IPS DF 19.7 (cell line): Measurements from ENCODE around the gene ANKRD39.
"Not testable (repeated sequence)": the region's sequence is repeated elsewhere in the genome, so short reads cannot be mapped to it uniquely, and the experiment has no call there.

Experiments
- DNase-seq: peaks from one replicate; pipeline ENCODE4 v3.0.0-alpha.2; 2013; ENCODE audit warnings: low read depth, low spot score

Gene ANKRD39, protein sequence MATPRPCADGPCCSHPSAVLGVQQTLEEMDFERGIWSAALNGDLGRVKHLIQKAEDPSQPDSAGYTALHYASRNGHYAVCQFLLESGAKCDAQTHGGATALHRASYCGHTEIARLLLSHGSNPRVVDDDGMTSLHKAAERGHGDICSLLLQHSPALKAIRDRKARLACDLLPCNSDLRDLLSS

DNA sequence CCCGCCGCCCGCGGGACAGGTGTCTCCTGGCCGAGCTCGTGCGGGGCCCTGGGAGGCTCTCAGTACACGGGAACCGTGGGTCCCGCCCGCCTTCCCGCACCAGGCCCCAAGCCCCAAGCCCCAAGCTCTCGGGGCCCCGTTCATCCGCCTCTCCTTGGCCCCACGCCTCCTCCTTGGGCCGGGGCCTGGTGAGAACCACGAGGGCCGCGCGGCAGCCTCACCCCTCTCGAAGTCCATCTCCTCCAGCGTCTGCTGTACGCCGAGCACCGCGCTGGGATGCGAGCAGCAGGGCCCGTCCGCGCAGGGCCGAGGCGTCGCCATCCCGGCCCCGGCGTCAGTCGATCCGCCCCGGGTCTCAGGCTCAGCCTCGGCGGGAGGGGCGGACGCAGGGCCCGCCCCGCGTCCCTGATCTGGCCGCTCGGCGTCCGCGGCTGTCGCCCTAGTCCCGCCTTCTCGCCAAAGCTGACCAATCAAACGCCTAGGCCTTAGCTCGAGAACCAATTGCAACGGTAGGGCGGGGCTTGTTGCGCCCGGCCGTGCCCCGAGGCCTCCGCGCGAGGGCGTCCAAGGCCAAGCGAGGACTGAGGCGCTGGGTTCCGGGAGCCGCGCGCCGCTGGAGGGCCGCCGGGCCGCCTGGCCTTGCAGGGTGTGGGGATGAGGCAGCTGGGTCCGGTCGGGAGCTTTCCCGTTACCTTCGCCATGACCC lies at the start of gene ANKRD39:
Gene ANKRD39, minus strand, starts transcription at position 350 of the 706 bp plus-strand sequence. Its CDS starts 29 bp downstream, at position 321.
- no peak for DNase-seq

DNA sequence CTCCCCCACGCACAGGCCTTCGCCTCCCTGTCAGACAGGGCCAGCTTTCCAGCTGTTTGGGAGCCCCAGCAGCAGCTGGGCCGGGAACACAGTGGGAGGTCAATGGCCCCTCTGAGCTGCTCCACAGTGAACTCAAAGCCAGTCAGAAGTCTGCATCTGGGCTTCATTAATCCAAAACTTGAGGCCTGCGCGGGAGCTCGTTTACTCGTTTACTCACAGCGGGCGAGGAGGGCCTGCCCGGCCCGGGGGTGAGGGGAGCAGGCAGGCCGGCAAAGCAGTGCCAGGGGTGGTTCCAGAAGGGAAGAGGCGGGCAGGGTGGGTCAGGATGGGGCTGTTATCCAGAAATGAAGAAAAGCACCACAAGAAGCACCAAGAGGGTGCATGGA lies 48.9 kb upstream of the ANKRD39 start:
- no peak for DNase-seq

DNA sequence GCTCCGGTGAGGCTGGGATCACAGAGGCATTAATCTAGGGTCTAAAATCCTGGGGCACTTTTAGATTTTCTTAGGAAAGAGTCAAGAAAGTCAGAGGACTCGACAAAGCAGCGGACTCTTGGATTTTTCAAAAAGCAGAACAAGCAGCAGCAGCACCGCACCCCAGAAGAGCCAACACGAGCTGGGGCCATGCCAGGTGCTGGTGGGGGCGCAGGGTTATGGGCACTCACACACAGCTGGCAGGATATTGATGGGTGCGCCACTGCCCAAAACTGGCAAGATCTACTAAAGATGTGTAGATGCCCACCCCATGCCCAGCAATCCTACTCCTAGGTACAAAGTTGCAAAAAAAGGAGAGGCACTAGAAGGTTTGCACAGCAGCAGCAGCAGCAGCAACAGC lies 46.0 kb upstream of the ANKRD39 start:
- no peak for DNase-seq

GRCh38 chr2:96903318-96903717 lies 45.5 kb upstream of the ANKRD39 start:
- no peak for DNase-seq

- DNase-seq: no peak
Observed at GRCh38 chr2:96900237-96900636, 42.4 kb upstream of the ANKRD39 start.

- no peak for DNase-seq
Observed at GRCh38 chr2:96899413-96899741, 41.6 kb upstream of the ANKRD39 start.

DNA sequence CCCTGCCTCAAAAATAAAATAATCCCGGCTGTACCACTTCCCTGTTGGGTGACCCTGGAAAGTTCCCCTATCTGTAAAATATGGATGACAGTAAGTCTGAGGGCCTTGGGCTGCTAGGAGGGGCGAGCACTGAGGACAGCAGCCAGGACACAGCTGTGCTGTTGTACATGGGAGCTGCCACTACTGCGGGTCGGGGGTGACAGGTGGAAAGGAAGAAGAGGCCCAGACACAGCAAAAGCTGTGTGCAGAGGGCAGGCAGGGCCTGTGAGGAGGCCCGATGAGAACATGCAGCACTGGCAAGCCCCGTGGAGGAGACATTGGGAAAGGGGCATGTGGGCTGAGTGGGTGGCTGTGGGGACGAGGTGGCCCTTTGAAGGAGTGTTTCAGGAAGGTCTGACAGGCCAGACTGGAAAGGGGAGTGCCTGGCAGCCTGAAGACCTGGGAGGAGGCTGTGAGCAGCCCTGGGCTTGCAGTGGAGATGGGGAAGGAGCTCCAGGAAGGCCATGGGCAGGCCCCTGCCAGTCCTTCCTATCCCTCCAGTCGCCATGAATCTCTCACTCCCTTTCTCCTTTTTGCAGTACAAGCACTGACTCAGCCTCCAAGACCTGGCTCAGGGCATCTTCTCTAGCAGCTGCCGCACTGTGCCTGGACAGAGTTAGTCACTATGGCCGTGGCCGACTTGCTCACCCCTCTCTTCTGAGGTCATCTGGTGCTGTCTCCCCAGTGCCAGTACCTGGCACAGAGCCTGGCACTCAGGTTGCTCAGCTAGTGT lies 41.0 kb upstream of the ANKRD39 start:
- DNase-seq: no peak

GRCh38 chr2:96898135-96898505 lies 40.3 kb upstream of the ANKRD39 start:
- DNase-seq: no peak

DNA sequence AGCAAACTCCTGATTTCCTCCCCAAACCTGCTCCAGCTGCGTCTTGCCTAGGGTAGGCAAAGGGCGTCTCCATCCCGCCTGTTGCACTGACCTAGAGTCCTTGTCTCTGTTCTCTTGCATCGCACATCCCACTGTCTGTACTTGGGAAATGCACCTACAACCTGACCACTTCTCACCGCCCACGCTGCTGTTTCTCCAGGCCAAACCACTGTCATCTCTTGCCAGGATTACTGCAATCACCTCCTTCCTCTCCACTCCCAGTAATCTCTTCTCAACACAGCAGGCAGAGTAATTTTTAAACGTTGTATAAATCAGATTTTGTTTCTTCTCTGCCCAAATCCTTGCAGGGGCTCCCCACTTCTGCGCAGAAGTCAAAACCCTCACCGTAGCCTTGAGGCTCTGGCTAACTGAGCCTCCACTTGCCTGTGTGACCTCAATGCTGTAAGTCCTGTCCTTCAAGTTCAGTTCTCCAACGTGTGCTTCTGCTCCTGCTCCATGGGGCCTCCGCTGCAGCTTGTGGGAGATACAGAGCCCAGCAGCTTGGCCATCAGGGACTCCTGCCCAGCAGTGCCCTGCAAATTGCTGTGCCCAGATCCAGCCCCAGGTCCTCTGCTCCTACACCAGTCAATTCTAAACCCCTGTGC lies 39.8 kb upstream of the ANKRD39 start:
- DNase-seq: no peak

- no peak for DNase-seq
Observed at GRCh38 chr2:96895746-96896651, 38.2 kb upstream of the ANKRD39 start.

- no peak for DNase-seq
Observed at GRCh38 chr2:96895032-96895745, 37.4 kb upstream of the ANKRD39 start.

DNA sequence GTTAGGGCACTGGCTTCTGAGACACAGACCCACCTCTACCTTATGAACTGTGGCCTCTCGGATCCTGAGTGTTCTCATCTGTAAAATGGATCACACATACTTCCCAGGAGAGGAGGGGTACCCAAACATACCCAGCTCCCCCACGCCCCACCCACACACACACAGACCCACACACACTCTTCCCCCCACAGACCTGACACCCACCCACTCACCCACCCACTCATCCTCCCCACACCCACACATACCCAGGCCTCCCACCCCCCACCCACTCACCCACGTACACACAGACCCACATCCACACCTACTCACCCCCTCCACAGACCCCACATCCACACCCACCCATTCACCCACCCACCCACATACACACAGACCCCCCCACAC lies 36.3 kb upstream of the ANKRD39 start:
- DNase-seq: no peak

DNA sequence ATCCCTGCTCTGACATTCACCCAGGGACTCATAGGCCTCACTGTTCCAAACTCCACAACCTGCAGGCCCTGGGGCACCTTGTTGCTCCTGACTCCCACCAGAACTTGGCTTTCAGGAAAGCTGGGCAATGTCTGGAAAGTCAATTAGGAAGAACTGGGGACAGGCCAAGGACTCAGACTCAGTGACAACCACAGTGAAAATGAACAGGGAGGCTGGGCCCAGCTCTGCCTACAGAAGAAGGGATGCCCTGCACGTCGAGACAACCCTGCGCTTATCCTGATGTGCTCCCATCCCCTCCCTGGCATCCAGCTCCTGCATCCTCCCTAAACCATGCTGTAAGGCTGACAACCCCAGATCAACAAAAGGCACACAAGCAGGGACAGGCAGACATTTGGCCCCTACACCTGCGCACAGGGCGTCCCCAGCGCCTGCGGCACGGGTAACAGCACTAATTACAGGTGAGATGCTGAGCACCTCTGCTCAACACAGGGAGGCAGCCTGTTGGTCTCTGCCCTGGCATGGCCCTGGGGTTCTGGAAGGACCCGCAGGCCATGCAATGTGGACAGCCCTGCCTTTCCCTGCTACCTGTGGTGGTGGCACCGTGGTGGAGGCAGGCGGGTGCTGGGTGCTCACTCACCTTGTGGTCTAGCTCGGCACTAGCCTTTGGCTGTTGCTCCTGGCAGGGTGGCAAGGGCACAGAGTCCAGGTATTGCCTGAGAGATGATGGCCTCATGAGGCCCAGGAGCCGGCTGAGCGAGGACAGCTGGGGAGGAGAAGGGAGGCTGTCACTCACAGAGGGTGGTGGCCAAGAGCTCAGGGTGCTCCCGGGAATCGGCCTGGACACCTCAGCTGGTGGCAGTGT lies 35.7 kb upstream of the ANKRD39 start:
- no peak for DNase-seq

DNA sequence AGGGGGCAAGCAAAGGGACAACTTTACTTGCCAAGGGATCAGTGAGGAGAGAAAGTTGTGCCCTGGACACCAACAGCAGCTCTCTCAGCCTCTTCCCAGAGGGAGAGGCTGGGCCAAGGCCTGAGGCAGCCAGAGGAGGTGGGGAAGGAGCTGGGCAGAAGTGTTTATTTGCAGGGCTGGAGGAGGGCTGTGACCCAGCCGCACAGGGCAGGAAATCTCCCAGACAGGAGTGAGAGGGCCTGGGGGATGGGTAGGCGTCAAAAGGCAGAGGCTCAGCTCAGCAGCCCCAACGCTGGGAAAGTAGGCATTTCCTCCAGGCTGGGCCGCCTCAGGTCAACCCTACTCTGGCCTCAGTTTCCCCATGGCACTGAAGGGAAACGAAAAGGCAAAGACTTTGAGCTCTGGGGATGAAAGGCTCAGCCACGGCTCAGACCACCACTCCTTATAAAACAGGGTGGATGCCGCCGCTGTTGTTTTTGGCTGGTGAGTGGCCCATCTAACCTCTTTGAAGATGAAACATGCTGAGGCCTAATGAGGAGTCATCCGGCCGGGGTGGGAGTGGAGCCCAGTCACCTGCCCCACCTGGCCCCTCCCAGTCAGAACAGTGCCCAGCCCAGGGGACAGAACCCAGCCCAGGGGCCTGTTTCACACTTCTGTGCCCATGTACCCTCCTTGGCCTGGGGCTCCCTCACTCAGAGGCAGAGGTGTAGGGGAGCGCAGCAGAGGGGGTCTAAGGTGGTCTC lies 33.9 kb upstream of the ANKRD39 start:
- DNase-seq: no peak

GRCh38 chr2:96890726-96891385 lies 33.0 kb upstream of the ANKRD39 start:
- no peak for DNase-seq

- DNase-seq: no peak
Observed at GRCh38 chr2:96890252-96890651, 32.4 kb upstream of the ANKRD39 start.

DNA sequence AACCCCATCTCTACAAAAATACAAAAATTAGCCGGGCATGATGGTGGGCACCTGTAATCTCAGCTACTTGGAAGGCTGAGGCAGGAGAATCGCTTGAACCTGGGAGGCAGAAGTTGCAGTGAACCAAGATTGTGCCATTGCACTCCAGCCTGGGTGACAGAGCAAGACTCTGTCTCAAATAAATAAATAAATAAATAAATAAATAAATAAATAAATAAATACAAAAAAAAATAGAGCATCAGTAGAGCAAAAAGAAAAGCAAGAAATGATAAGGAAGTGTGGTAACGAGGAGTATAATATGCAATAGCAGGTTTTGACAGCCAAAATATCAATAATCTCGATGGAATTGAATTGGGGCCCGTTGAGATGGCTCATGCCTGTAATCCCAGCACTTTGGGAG lies 31.7 kb upstream of the ANKRD39 start:
- DNase-seq: not testable (repeated sequence)
